Measurements from ENCODE around the gene RASSF5. TPM values are rescaled to one million over a fixed set of nuclear protein-coding genes. Genes with fewer than 3 reads are reported as not detected.
A peak's percentile ranks its signal among the peaks of the same experiment; 100 is the strongest.

The RASSF5 gene
- total and polyA plus RNA-seq, 2 donors (not counting 1 experiment from before 2014, with no cell fraction given): 69.7 to 146 TPM

GRCh38 chr1:206635080-206635977, 128.0 kb downstream of the RASSF5 start, which contains the start of gene DYRK3:
DYRK3 (plus strand) TSS chr1:206635536; CDS start chr1:206635704, 168 bp downstream.
- under 1% methylated on average over 70 of the region's 84 CpGs for WGBS (ENCODE audit: insufficient coverage)
- DNase-seq (peak; percentile 89), ATAC-seq (ENCODE audit: low read depth) (peak; percentile 93)
- TF ChIP-seq EZH2 (IDR thresholded peaks at IDR 0.05; ENCODE audit: borderline replicate concordance, insufficient read depth, low read depth, low read length, poor library complexity, severe bottlenecking) (no peak), CTCF (IDR thresholded peaks at IDR 0.05) (no peak)
- Mint-ChIP-seq H3K27ac (peak within 1 kb of the TSS; percentile 74), H3K4me1 (peaks cover 29% of the 10 kb centered on the region), H3K4me3 (peak within 1 kb of the TSS; percentile 92), H3K27me3 (peaks cover 7% of the 10 kb centered on the region), H3K9me3 (ENCODE audit: insufficient read depth) (no peaks in the 10 kb centered on the region)
- Histone ChIP-seq H3K4me3 (ENCODE audit: control extremely low read depth in 1 of 5, extremely low read depth in 1 of 5, insufficient read depth in 1 of 5, low read depth in 2 of 5, low read length in 4 of 5) (peak within 1 kb of the TSS; percentile 54 to 77 (median 67)), H3K27me3 (replicated peaks in 1 of 4; ENCODE audit: control extremely low read depth in 1 of 4, control insufficient read depth in 3 of 4, insufficient read depth in 4 of 4, low read length in 3 of 4) (peaks cover 0 to 11% (median 7%) of the 10 kb centered on the region in 4 experiments), H2AFZ (ENCODE audit: insufficient read depth, low read depth, low read length, poor library complexity, severe bottlenecking) (peak within 1 kb of the TSS; percentile 74), H3K9me3 (ENCODE audit: control extremely low read depth in 1 of 3, control insufficient read depth in 2 of 3, insufficient read depth in 1 of 3, low read length in 2 of 3) (no peaks in the 10 kb centered on the region), H3K79me2 (ENCODE audit: control insufficient read depth, insufficient read depth, low read length) (no peaks in the 10 kb centered on the region), H3K4me2 (replicated peaks; ENCODE audit: low read depth, low read length, poor library complexity, severe bottlenecking) (peak within 1 kb of the TSS; percentile 95), H3K27ac (ENCODE audit: low read length in 2 of 2) (no peak within 1 kb of the TSS), H3K4me1 (ENCODE audit: control insufficient read depth in 2 of 2, insufficient read depth in 2 of 2, low read length in 2 of 2) (peaks cover 17 to 22% of the 10 kb centered on the region in 2 donors), H3K9ac (ENCODE audit: low read length) (peak within 1 kb of the TSS; percentile 63), H4K20me1 (ENCODE audit: control insufficient read depth, insufficient read depth, low read length, poor library complexity, severe bottlenecking) (no peaks in the 10 kb centered on the region), H3K36me3 (replicated peaks in 1 of 2; ENCODE audit: control extremely low read depth in 1 of 2, control insufficient read depth in 1 of 2, extremely low read depth in 1 of 2, insufficient read depth in 2 of 2, low read length in 1 of 2) (no peaks in the 10 kb centered on the region)
- intact Hi-C loops (cut with micrococcal nuclease): loop anchor here (1.0 to 10.0 kb wide), 7 partner anchors 23 to 419 kb away; partner anchors contain the start of genes EIF2D, PFKFB2 and YOD1
- ChIA-PET POLR2A (interaction anchor here (1.0 to 1.5 kb wide), 3 partner anchors 23 to 347 kb away, joined by 3 to 5 read pairs (median 4); partner anchors contain the start of gene EIF2D), CTCF (interaction anchor here (0.6 to 13.1 kb wide), 31 partner anchors 8 to 413 kb away, joined by 3 to 217 read pairs (median 4); partner anchors contain the start of genes EIF2D and IKBKE)

All from B cell (primary cell).